NCI-H526 treated with DMSO at 0.1 percent for 48 hours (cell line): ENCODE measurements around the gene EVL.
A peak's percentile ranks its signal among the peaks of the same experiment; 100 is the strongest.

ENCODE experiments used
- DNase-seq: peaks from one replicate; lab custom pipeline; 2025; lab: John Stamatoyannopoulos, UW

Gene EVL

DNA sequence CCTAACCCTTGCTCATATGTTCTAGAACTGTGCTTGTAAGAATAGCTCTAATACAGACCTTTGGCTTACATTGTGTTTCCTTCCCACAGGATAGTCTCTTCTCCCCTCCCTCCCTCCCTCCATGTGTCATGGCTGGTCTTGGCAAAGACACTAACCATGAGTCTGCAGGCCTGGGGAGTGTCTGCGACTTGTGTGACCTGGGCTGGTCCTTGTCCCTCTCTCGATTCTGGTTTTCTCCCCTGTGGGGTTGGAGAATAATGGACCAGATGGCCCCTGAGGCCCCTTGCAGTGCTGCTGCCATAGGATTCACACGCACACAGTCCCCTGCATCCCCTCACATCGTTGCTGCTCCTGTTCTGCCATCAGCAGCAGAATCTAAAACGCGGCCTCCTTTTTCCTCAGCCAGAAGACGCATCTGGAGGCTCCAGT is 64.0 kb downstream of the EVL start:
- no peak for DNase-seq

DNA sequence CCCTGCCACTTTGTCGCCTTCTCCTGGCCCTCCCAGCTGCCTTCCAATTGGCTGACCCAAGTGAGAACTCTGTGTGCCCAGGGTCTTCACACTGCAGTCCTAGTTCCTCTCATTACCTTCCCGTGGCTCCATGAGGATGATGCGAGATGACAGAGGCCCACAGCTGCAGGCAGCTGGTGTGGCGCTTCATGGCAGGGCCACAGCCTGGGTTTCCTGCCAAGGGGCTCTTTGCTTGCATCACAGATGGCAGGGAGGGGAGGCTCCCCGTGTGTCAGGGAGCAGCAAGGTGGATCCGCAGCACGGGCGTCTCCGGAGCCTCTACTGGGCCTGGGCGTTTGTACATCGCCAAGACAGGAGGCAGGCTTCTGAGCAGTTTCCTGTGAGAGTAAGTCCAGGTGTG is 65.3 kb downstream of the EVL start:
- DNase-seq = no peak

DNA sequence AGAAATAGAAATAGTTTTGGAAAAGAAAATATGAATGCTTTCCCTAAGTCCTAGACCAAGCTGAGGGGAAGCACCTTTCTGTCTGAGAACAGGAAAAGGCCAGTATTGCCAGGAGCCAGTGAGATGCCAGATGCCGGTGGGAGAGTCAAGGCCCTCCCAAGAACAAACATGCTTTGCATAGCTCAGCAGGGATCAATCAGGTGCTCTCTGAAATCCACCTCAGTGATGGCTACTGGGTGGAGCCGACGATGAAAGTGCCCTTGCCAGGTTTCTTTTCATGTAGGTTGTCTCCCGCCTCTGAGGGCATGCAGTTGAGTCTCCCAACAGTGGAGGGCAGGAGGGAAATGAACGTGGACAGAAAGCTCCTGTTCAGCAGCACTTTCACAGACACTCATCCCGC is 66.0 kb downstream of the EVL start:
- DNase-seq = peak; percentile 88

DNA sequence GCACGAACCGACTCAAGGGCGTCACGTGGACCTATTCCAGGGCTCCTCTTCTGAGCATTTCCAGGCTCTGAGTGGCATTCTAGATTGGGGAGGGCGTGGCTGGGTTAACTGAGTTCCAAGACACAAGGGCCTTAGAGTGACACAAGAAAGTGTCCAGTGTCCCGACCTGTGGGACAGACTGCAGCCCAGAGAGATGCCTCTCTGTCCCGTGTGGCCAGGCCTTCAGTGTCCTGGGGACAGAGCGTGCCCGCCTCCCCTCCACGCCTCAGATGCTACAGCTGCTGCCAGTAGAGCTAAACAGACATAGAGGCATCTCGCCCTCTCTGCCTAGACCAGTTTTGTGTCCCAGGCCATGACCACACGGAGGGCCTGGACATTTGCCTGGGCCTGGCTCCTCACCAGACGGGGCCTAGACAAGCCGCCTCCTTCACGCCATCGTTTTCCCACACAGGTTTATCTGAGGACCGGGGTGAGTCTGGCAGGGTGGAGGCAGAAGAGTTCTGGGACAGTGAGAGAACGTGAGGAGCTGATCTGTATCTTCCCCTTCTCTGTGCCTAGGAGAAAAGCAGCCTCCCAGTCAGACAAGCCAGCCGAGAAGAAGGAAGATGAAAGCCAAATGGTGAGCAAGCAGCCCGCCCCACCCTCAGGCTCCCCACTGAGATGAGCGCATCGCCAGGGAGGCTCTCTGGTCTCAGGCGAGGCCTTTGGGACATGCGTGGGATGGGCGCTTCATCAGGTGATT is 67.1 kb downstream of the EVL start:
- no peak for DNase-seq

DNA sequence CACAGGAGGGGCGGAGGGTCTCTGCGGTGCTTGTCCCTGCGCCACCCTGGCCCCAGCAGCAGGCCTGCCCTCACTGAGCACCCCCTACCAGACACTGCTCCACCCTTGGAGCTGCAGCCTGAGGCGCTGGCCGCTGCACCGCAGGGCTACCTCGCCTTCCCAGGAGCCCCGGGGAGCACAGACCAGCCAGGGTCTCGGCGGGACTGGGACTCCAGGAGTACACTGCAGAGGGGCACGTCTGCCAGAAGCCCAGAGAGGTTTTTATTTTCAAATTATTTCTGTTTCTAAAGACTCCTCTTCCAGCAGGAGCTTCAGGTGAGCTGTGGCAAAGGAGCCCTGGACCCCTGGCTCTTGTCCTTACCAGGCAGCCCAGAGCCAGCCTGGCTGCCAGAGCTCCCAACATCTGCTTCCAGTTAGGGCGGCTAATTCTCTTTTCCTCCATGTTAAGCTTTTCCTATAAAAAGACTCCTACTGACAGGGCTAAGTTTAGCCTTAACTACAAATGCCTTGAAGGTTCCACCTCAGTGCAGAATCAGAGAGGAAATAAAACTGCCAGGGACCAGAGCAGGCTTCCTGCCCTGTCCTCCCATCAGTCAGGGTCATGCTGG is 67.8 kb downstream of the EVL start:
- no peak for DNase-seq

DNA sequence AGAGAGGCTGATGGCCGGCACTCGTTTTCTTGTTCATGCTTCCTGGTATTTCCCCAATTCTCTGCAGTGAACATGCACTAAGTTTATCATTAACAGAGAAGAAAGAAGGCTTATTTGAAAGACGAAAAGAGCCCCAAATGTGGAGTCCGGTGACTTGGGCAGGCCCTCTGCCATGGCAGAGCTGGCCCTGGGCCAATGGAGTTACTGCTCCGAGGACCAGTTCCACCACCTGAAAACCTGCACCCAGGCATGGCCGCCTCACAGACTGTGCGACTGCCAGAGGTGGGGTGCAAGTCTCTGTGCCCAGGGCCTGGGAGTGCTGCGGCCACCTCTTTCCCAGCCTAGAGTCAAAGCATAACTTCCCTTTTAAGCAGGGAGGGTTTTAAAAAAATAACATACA is 69.4 kb downstream of the EVL start:
- no peak for DNase-seq

DNA sequence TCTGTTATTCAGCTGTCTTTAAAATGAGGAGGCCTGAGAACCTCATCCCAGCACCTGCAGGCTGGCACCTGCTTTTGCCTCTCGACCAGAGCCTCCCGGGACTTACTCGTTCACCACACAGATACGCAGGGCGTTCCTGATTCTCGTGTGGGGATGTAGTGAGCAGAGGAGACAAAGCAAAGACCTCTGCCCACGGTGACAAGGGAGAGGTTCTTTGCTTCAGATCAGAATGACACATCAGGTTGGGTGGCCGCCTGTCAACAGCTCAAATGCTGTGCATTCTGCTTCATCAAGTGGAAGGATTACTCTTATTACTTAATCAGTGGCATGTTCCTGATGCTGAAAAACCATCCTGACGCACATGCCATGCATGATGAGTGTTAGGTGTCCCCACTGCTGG is 69.9 kb downstream of the EVL start:
- no peak for DNase-seq

DNA sequence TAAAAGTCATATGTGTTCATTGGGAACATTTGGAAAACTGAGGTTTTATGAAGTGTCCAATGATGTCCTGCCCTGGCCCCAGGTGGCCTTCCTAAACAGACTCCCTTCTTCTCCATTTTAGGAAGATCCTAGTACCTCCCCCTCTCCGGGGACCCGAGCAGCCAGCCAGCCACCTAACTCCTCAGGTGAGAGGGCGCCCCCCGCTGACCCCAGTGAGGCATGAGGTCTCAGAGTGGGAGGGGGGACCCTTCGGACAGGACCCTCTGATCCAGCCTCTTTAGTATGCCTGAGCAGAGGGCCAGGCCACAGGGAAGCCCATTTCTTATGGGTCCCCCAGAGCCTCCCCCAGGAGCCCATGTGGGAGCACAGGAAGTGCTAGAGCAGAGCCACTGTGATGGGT is 70.6 kb downstream of the EVL start:
- DNase-seq = no peak

DNA sequence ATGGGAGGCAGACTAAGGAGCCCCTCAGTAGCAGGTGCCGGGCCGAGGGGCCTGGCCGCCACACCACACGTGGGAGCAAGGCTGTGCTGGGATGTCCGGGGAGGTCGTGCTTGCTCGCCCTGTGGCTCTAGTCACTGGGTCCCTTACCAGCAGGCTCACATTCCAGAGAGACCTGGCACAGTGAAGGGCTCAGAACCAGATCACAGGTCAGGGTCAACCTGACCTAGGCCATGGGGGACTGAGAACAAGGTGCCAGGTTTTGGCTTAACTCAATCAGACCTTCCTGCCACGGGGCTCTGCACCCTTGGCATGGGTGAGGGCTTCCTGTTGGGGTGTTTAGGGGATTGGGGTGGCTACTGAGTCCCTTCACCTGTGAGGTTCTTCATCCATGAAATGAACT is 72.0 kb downstream of the EVL start:
- DNase-seq = no peak

DNA sequence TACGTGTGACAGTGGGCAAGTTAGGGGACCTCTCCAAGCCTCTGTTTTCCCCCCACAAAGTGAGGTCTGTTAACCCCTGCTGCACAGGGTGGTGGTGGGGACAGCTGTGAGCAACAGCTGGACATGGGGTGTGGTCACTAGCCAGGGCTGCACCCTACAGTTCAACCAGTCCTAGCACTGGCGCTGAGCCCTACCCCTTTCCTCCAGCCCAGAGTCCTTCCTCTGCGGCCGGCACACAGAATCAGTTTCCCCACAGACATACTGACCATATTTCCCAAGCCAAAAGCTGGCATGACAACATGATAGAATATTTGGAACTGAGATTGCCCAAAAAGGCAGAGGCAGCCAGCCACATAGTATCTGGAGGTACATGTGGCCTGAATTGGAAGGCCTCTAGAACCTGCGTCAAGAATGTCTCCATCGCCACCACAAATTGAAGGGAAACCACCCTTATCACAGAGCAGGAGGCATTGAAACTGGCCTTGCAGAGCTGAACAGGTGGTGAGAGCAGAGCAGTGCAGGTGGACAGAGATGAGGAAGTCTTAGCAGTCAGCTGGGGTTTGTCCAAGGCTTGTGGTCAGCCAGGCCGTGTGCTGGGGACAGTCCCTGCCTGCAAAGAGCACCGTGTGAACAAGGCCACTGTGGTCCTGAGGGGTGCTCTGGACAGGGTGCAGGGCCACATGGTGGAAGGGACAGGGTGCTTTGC is 73.0 kb downstream of the EVL start:
- DNase-seq = no peak

DNA sequence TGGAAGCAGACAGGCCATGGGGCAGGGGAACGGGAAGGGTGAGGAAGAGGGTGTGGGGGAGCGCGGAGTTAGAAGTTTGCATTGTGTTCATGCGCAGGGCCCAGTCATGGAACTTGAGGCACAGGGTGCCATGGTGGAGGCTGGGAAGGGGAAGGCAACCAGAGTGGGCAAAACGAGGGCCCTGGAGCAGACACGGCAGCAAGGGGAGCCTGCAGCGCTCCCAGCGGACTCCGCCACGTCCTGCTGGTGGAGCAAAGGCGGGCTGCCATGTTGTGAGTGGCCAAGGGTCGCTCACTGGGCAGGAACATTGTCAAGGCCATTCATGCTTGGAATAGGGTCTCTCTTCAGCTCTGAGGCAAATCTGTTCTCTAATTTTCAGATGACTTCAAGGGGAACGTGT is 73.7 kb downstream of the EVL start:
- DNase-seq = no peak

DNA sequence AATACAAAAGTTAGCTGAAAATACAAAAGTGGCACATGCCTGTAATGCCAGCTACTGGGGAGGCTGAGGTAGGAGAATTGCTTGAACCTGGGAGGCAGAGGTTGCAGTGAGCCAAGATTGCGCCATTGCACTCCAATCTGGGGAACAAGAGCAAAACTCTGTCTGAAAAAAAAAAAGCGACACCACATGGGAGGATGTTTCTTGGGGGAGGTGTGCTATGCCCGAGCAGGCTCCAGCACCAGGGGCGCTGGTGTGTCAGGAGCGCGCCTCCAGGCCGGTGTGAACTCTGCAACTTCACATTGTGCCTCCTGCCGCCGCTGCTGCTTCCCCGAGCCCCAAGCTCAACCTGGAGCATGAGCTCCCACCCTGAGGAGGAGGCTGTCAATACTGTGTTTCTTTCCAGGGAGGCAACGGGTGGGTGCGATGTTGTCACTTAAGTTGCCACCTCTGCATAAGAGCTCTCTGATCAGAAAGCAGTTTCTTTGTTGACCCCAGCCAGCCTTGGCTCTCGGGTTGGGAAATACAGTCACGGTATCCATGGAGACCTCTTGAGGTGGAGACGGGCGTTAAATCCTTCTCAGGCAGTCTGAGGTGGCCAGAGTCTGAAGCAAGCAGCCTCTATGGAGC is 75.3 kb downstream of the EVL start:
- DNase-seq = no peak

DNA sequence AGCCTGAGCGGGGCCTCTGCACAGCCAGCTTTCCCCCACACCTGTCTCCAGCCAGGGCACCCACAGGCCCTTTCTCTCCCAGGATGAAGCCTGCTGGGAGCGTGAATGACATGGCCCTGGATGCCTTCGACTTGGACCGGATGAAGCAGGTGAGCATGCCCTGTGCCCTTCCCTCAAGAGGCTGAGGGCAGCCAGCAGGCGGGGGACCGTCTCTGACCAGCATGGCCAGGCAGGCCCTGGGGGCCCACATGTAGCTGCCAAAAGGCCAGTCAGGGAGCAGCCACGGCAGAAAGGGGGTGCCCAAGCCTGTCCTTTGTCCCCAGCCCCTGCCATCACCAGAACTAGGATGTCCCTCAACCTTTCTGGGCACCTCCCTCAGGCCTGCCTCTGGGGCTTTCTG is 75.9 kb downstream of the EVL start:
- no peak for DNase-seq

DNA sequence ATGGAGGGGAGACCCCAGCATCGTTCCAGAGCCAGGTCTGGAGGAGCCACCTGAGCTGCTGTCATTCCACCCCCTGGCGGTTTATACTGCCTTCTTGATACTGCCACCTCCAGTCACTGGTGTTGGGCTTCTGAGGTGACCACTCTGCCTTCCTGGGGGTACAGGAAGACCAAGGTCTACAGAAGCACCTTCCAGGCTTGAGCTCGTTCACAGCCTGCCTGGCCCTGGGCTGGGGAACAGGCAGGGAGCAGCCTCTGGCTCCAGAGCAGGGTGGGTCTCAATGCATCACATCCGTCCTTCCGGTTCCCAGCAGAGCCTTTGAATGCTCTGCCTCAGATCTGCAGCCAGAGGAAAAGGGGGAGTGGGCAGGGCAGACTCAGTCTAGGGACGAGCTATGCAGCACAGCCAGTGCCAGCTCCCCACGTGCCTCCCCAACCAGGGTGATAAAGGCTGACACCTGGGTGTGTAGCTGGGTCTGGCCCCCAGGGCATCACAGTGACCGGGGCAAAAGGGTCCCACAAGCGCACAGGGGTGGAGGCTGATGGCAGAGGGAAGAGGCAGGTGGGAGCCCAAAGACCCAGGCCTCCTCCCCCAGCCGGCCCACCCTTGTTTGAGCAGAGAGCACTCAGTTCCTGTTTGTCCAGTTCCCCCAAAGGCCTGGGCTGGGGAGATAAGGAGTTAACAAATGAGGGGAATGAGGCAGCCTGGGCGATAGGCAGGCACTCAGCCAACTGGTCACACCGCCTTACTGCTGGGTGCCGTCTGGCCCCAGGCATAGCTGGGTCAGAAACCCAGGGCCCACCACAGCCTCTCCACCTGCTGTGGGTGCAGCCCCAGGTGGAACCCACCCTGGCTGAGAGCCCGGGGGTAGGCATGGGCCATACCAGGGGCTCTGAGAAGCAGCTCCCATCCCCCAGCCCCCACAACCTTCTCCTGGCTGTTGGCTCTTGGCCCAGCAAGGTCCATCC is 77.1 kb downstream of the EVL start:
- DNase-seq = no peak

DNA sequence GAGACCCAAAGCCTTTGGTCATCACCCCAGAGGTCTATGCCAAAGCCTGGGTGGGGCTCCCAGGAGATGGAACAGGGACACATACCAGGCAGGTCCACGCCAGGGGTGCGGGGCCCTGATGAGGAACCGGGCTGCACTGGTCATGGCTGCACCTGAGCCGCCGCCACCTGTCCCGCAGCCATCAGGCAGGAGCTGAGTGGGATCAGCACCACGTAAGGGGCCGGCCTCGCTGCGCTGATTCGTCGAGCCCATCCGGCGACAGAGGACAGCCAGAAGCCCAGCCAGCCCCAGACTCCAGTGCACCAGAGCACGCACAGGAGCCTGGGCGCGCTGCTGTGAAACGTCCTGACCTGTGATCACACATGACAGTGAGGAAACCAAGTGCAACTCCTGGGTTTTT is 78.3 kb downstream of the EVL start:
- DNase-seq = no peak

DNA sequence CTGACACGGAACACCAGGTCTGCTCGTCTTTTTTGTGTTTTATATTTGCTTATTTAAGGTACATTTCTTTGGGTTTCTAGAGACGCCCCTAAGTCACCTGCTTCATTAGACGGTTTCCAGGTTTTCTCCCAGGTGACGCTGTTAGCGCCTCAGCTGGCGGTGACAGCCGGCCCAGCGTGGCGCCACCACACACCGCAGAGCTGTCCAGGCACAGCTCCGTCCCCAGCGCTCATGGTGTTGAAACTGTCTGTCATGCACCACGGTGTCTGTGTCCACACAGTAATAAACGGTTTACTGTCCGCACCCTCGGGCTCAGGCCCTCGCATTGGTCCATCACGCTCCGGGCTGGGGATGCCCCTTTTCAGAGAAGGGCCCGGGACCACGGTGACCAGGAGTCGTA is 78.7 kb downstream of the EVL start:
- no peak for DNase-seq

DNA sequence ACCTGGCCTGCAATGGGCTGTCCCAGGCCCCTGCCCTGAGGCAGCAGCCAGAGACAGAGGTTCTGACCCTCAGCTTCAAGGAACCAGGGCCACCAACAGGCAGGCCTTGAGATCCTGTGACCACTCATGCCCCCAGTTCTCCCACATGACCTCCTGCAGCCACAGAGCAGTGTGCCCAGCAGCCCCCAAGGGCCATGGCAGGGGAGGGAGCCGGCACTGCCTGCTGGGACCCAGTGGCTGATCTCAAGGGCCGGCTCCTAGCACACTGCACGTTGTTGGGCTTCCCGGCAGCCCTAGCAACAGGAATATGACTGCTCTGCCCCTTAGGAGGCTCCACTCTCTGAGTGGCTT is 79.4 kb downstream of the EVL start:
- DNase-seq = no peak

DNA sequence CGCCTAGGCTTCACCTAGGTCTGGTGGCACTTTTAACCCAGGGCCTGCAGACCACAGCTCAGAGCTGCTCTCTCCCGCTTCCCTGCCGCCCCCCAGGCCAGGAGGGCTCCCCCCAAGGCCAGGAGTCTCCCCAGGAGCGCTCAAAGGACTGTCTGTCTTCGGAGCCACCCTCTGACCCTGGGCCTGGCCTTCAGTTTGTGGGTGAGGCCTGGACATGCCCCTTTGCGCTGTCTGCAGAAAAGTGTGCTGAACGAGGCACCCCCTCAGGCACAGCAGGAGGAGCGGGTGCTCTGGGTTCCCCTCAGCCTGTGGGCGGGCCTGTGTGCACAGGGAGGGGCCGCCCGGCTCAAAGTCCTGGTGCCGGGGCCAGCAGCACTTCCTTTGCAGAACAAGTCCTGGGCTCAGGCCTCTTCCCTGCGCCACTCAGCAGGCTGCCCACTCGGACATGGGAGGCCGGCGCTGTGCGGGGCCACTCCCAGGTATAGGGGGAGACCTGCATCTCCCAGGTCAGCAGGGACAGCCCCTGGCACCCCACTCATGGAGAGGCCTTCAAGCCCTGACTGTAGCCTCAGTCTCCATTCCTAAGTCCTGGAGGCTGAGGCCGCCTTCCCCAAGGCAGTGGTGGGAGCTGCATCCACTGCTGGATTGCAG is 79.9 kb downstream of the EVL start:
- DNase-seq = no peak

DNA sequence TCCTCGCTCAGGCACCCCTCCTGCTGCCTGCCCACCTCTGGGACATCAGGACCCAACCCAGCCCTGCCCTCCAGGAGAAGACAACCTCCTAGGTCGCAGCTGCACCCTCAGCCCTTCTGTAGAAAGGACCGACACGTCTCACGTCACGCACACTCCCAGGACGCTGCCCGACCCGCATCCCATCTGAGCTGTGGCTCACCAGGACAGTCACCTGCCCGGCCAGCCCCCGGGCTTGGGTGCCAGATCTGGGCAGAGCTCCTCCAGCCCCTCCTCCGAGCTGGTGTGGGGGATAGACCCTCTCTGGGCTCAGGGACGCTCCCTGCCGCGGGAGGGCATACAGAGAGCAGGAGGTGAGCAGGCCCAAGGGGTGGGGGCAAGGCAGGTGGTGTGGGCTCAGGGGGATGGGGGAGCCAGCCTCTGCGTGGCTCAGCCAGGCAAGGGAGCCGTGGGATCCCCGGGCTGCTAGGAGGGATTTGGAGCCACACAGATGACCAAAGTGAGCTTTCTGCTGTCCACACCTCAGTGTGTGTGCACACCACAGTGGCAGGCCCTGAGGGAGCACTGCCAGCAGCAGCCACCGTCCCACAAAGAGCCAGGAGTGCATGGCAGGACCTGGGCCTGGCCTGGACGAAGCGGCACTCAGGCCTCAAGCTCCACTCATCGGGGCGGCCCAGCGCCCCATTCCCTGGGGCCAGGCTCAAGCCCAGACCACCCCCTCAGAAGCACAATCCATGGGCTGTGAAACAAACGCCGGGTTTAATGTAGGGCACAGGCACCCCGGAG is 80.7 kb downstream of the EVL start:
- no peak for DNase-seq

DNA sequence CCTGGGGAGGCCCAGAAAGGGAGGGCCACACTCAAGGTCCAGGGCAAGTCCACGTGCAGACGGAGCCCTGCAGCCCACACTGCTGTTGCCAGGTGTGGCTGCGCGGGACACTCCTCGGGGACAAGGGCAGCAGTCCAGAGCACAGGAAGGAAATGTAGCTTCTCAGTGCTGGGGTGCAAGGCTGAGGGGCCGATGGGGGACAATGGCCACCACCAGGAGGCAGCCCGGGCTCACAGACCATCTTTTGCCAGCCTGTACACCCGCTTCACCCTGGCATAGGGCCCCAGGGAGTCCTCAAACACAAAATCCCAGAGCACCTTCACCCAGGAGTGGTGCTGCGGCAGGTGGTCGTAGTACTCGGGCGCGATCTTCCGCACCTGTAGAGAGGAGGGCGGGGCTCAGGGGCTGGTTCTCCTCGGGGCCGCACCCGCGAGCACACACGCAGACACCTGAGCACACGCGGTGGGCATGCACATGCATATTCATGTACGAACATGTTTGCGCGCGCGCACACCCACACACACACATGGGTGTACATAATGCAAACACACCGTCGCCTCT is 81.4 kb downstream of the EVL start:
- no peak for DNase-seq
